Esophagus squamous epithelium (tissue), 5 donors: ENCODE results near the gene GORASP1. TPM values are rescaled to one million over a fixed set of nuclear protein-coding genes. Genes with fewer than 3 reads are reported as not detected.

Experiments
- DNase-seq: peaks from one replicate; lab custom pipeline; 2025; lab: John Stamatoyannopoulos, UW
- H3K27ac ChIP-seq, 4 donors: fragments of 200-600 bp; sonication (generic); one replicate each; pipeline ENCODE4 v1.5.1; 2016 to 2019; ENCODE audit warnings: mild to moderate bottlenecking in 1 of 4
- H3K27me3 ChIP-seq, 4 donors: fragments of 200-600 bp; sonication (generic); 1 replicate in 3 of 4; 2 replicates in 1 of 4; pipeline versions ENCODE4 v1.5.1 to v1.6.0; 2017 to 2021; ENCODE audit warnings: antibody characterized with exemption in 1 of 4
- H3K36me3 ChIP-seq, 3 donors: fragments of 200-600 bp; sonication (generic); one replicate each; pipeline ENCODE4 v1.5.1; 2016 to 2019
- H3K4me1 ChIP-seq, 3 donors: fragments of 200-600 bp; sonication (generic); one replicate each; pipeline ENCODE4 v1.5.1; 2017 to 2019
- H3K4me3 ChIP-seq, 4 donors: fragments of 200-600 bp; sonication (generic); 1 replicate in 3 of 4; 2 replicates in 1 of 4; pipeline ENCODE4 v1.5.1; 2016 to 2019; ENCODE audit warnings: mild to moderate bottlenecking in 2 of 4, moderate library complexity in 1 of 4
- H3K9me3 ChIP-seq, 3 donors: fragments of 200-600 bp; sonication (generic); one replicate each; pipeline ENCODE4 v1.5.1; 2016 to 2019
- CTCF ChIP-seq, 6 experiments: fragments of 450-650 bp in 4 of 6; fragments of 200-600 bp in 2 of 6; sonication (generic) in 2 of 6; IDR thresholded peaks; one replicate each; pipeline ENCODE4 v1.5.1; 2016 to 2019; ENCODE audit warnings: antibody characterized with exemption in 6 of 6, mild to moderate bottlenecking in 4 of 6, moderate library complexity in 4 of 6
- POLR2A ChIP-seq, 4 donors: fragments of 450-650 bp; IDR thresholded peaks; one replicate each; pipeline ENCODE4 v1.6.1; 2017; ENCODE audit warnings: antibody characterized with exemption in 4 of 4, mild to moderate bottlenecking in 4 of 4, moderate library complexity in 3 of 4
- WGBS, 2 donors: methylation state at CpG; one replicate each; pipeline ENCODE4 v1.1.5; 2018; 5-methylcytosine and 5-hydroxymethylcytosine counted together
- intact Hi-C: fragments of 100-400 bp; cut with DNase I; formaldehyde crosslinking; loops from one replicate; pipeline ENCODE4 v1.15.0; 2022
- total RNA-seq, 4 donors: library from RNA; depleted of rRNA; stranded (reverse); fragments of >200 nt; gene quantifications; one replicate each; pipeline ENCODE4 v1.1.0, GENCODE V29; 2016
- donor health status: DM: yes; HTN: yes; CAD: no.

The GORASP1 gene
- total RNA-seq, 4 donors from 2014 or later = 26.4 to 102 (median 43.8) TPM

GRCh38 chr3:39103791-39104552 lies 3.5 kb downstream of the GORASP1 start:
- peaks cover 18 to 73% (median 28%) of the 10 kb centered on the region in 3 donors for H3K4me1 ChIP-seq
- peaks cover 10 to 28% (median 13%) of the 10 kb centered on the region in 3 donors for H3K36me3 ChIP-seq
- 59 to 100% methylated on average over 2 to 4 of the region's 6 CpGs for WGBS, 2 donors
- H3K9me3 ChIP-seq = no peaks in the 10 kb centered on the region
- no peak overlapping the region for H3K4me3 ChIP-seq
- H3K27ac ChIP-seq = peak overlapping the region in 1 of 4 donors; percentile 8
- no peak for DNase-seq
- intact Hi-C loops = loop anchor here (10.0 kb wide), 1 partner anchor 181 kb away; the partner anchor contains the start of gene CX3CR1
- TF ChIP-seq CTCF (IDR thresholded peaks at IDR 0.05) (no peak), POLR2A (IDR thresholded peaks at IDR 0.05) (no peak)
- H3K27me3 ChIP-seq = no peaks in the 10 kb centered on the region

GRCh38 chr3:39103324-39103693 lies 4.1 kb downstream of the GORASP1 start:
- Histone ChIP-seq H3K36me3 (peaks cover 16 to 34% (median 19%) of the 10 kb centered on the region in 3 donors), H3K27me3 (no peaks in the 10 kb centered on the region), H3K4me1 (peaks cover 18 to 66% (median 27%) of the 10 kb centered on the region in 3 donors), H3K9me3 (no peaks in the 10 kb centered on the region), H3K4me3 (no peak overlapping the region), H3K27ac (peak overlapping the region in 2 of 4 donors; percentile 1 to 2)
- intact Hi-C loops = loop anchor here (10.0 kb wide), 1 partner anchor 181 kb away; the partner anchor contains the start of gene CX3CR1
- 76 to 92% methylated on average over 2 to 4 of the region's 4 CpGs for WGBS, 2 donors
- no peak for TF ChIP-seq POLR2A (IDR thresholded peaks at IDR 0.05)
- no peak for DNase-seq

- Histone ChIP-seq H3K27me3 (no peaks in the 10 kb centered on the region), H3K36me3 (peaks cover 21 to 40% (median 25%) of the 10 kb centered on the region in 3 donors), H3K4me3 (no peak overlapping the region), H3K9me3 (no peaks in the 10 kb centered on the region), H3K27ac (peak overlapping the region in 2 of 4 donors; percentile 1 to 2), H3K4me1 (peaks cover 18 to 60% (median 23%) of the 10 kb centered on the region in 3 donors)
- 90 to 91% methylated on average over 8 of the region's 8 CpGs for WGBS, 2 donors
- no peak for DNase-seq
- intact Hi-C loops = loop anchor here (10.0 kb wide), 1 partner anchor 182 kb away; the partner anchor contains the start of gene CX3CR1
- no peak for TF ChIP-seq CTCF (IDR thresholded peaks at IDR 0.05)
These were observed 4.7 kb downstream of the GORASP1 start for GRCh38 chr3:39102504-39103323.

GRCh38 chr3:39101022-39101689 lies 6.3 kb downstream of the GORASP1 start:
- H3K27ac ChIP-seq = peak overlapping the region in 1 of 4 donors; percentile 43
- H3K9me3 ChIP-seq = no peaks in the 10 kb centered on the region
- H3K27me3 ChIP-seq = no peaks in the 10 kb centered on the region
- peaks cover 25 to 56% (median 29%) of the 10 kb centered on the region in 3 donors for H3K36me3 ChIP-seq
- intact Hi-C loops = loop anchor here (10.0 kb wide), 1 partner anchor 184 kb away; the partner anchor contains the start of gene CX3CR1
- no peak for TF ChIP-seq POLR2A (IDR thresholded peaks at IDR 0.05)
- TF ChIP-seq CTCF (IDR thresholded peaks at IDR 0.05) = peak; percentile 53 to 68 (median 58)
- 0 to 67% methylated on average over 1 to 3 of the region's 5 CpGs for WGBS, 2 donors
- no peak overlapping the region for H3K4me3 ChIP-seq
- H3K4me1 ChIP-seq = peaks cover 10 to 52% (median 22%) of the 10 kb centered on the region in 3 donors
- no peak for DNase-seq

- intact Hi-C loops = loop anchor here (10.0 kb wide), 1 partner anchor 184 kb away; the partner anchor contains the start of gene CX3CR1
- TF ChIP-seq POLR2A (IDR thresholded peaks at IDR 0.05) (no peak), CTCF (IDR thresholded peaks at IDR 0.05) (no peak)
- Histone ChIP-seq H3K27ac (no peak overlapping the region), H3K36me3 (peaks cover 28 to 62% (median 29%) of the 10 kb centered on the region in 3 donors), H3K4me3 (no peak overlapping the region), H3K9me3 (no peaks in the 10 kb centered on the region), H3K27me3 (no peaks in the 10 kb centered on the region), H3K4me1 (peaks cover 8 to 46% (median 19%) of the 10 kb centered on the region in 3 donors)
- no peak for DNase-seq
- WGBS, 2 donors = 67 to 93% methylated on average over 3 to 5 of the region's 9 CpGs
These were observed 6.9 kb downstream of the GORASP1 start for GRCh38 chr3:39100500-39100886.
